Measurements from ENCODE around the gene NEXN. TPM values are rescaled to one million over a fixed set of nuclear protein-coding genes. Genes with fewer than 3 reads are reported as not detected.

NEXN gene
- total RNA-seq, 1 donor, result 16.8 TPM

GRCh38 chr1:77857552-77857951 is 30.9 kb upstream of the NEXN start:
- peak; percentile 28 for DNase-seq (ENCODE audit: low read depth)
- H3K4me3 ChIP-seq (ENCODE audit: low read depth, low read length), result no peak overlapping the region
- TF ChIP-seq CTCF (IDR thresholded peaks at IDR 0.05; ENCODE audit: insufficient read depth, low read depth, low read length), result no peak

GRCh38 chr1:77858725-77859124 is 29.7 kb upstream of the NEXN start:
- no peak for TF ChIP-seq CTCF (IDR thresholded peaks at IDR 0.05; ENCODE audit: insufficient read depth, low read depth, low read length)
- no peak for DNase-seq (ENCODE audit: low read depth)

GRCh38 chr1:77859248-77859647 is 29.2 kb upstream of the NEXN start:
- H3K4me3 ChIP-seq (ENCODE audit: low read depth, low read length), result no peak overlapping the region
- TF ChIP-seq CTCF (IDR thresholded peaks at IDR 0.05; ENCODE audit: insufficient read depth, low read depth, low read length), result no peak
- DNase-seq (ENCODE audit: low read depth), result no peak

More at GRCh38 chr1:77858725-77859124, 29.7 kb upstream of the NEXN start:
- no peak overlapping the region for H3K4me3 ChIP-seq (ENCODE audit: low read depth, low read length)

- no peak for DNase-seq (ENCODE audit: low read depth)
- no peak overlapping the region for H3K4me3 ChIP-seq (ENCODE audit: low read depth, low read length)
- no peak for TF ChIP-seq CTCF (IDR thresholded peaks at IDR 0.05; ENCODE audit: insufficient read depth, low read depth, low read length)
Observed at GRCh38 chr1:77866296-77866695, 22.1 kb upstream of the NEXN start.

GRCh38 chr1:77872645-77873044 is 15.8 kb upstream of the NEXN start:
- no peak overlapping the region for H3K4me3 ChIP-seq (ENCODE audit: low read depth, low read length)
- TF ChIP-seq CTCF (IDR thresholded peaks at IDR 0.05; ENCODE audit: insufficient read depth, low read depth, low read length), result no peak
- no peak for DNase-seq (ENCODE audit: low read depth)

GRCh38 chr1:77873461-77873860 is 15.0 kb upstream of the NEXN start:
- no peak for DNase-seq (ENCODE audit: low read depth)

More at GRCh38 chr1:77873461-77873860, 15.0 kb upstream of the NEXN start:
- H3K4me3 ChIP-seq (ENCODE audit: low read depth, low read length), result no peak overlapping the region
- TF ChIP-seq CTCF (IDR thresholded peaks at IDR 0.05; ENCODE audit: insufficient read depth, low read depth, low read length), result no peak

Data from fibroblast of villous mesenchyme (primary cell).